ENCODE measurements around the gene MEGF6. TPM values are rescaled to one million over a fixed set of nuclear protein-coding genes. Genes with fewer than 3 reads are reported as not detected.

Gene MEGF6
- total RNA-seq, 1 donor from 2014 or later = 1.7 TPM

GRCh38 chr1:3453891-3454810 is 157.2 kb downstream of the MEGF6 start, which contains the start of gene ARHGEF16:
ARHGEF16 (plus strand) TSS chr1:3454665; CDS start chr1:3463085, 8,420 bp downstream.
- Mint-ChIP-seq H3K27ac (no peak within 1 kb of the TSS), H3K4me3 (ENCODE audit: low read depth) (no peak within 1 kb of the TSS), H3K4me1 (ENCODE audit: low read depth) (no peaks in the 10 kb centered on the region), H3K27me3 (ENCODE audit: low read depth) (peaks cover 11% of the 10 kb centered on the region), H3K36me3 (ENCODE audit: low read depth) (no peaks in the 10 kb centered on the region), H3K9me3 (no peaks in the 10 kb centered on the region)
- intact Hi-C loops (cut with micrococcal nuclease) = loop anchor here (2.0 kb wide), 1 partner anchor 31 kb away; no protein-coding TSS in a partner anchor
- DNase-seq (ENCODE audit: low spot score) = no peak

- Mint-ChIP-seq H3K36me3 (ENCODE audit: low read depth) (no peaks in the 10 kb centered on the region), H3K9me3 (no peaks in the 10 kb centered on the region), H3K27me3 (ENCODE audit: low read depth) (peaks cover 11% of the 10 kb centered on the region), H3K4me1 (ENCODE audit: low read depth) (no peaks in the 10 kb centered on the region), H3K4me3 (ENCODE audit: low read depth) (no peak overlapping the region), H3K27ac (no peak overlapping the region)
- peak; percentile 57 for DNase-seq (ENCODE audit: low spot score)
- intact Hi-C loops (cut with micrococcal nuclease) = loop anchor here (2.0 kb wide), 1 partner anchor 32 kb away; no protein-coding TSS in a partner anchor
Observed at GRCh38 chr1:3453203-3453761, 158.0 kb downstream of the MEGF6 start.

GRCh38 chr1:3452866-3453175 is 158.5 kb downstream of the MEGF6 start:
- no peak overlapping the region for H3K27ac Mint-ChIP-seq
- no peak for DNase-seq (ENCODE audit: low spot score)
- no peak overlapping the region for H3K4me3 Mint-ChIP-seq (ENCODE audit: low read depth)
- H3K36me3 Mint-ChIP-seq (ENCODE audit: low read depth) = no peaks in the 10 kb centered on the region
- no peaks in the 10 kb centered on the region for H3K9me3 Mint-ChIP-seq
- no peaks in the 10 kb centered on the region for H3K4me1 Mint-ChIP-seq (ENCODE audit: low read depth)
- H3K27me3 Mint-ChIP-seq (ENCODE audit: low read depth) = peaks cover 12% of the 10 kb centered on the region
- intact Hi-C loops (cut with micrococcal nuclease) = loop anchor here (2.0 kb wide), 1 partner anchor 32 kb away; no protein-coding TSS in a partner anchor

- Mint-ChIP-seq H3K4me3 (ENCODE audit: low read depth) (no peak overlapping the region), H3K36me3 (ENCODE audit: low read depth) (no peaks in the 10 kb centered on the region), H3K27me3 (ENCODE audit: low read depth) (peaks cover 12% of the 10 kb centered on the region), H3K27ac (no peak overlapping the region), H3K4me1 (ENCODE audit: low read depth) (no peaks in the 10 kb centered on the region), H3K9me3 (no peaks in the 10 kb centered on the region)
- intact Hi-C loops (cut with micrococcal nuclease) = loop anchor here (2.0 kb wide), 1 partner anchor 33 kb away; no protein-coding TSS in a partner anchor
- no peak for DNase-seq (ENCODE audit: low spot score)
Observed at GRCh38 chr1:3451994-3452865, 159.1 kb downstream of the MEGF6 start.

GRCh38 chr1:3450983-3451382 is 160.3 kb downstream of the MEGF6 start:
- peaks cover 12% of the 10 kb centered on the region for H3K27me3 Mint-ChIP-seq (ENCODE audit: low read depth)
- intact Hi-C loops (cut with micrococcal nuclease) = no loop called here
- no peak overlapping the region for H3K27ac Mint-ChIP-seq
- H3K4me1 Mint-ChIP-seq (ENCODE audit: low read depth) = no peaks in the 10 kb centered on the region
- no peak overlapping the region for H3K4me3 Mint-ChIP-seq (ENCODE audit: low read depth)
- H3K36me3 Mint-ChIP-seq (ENCODE audit: low read depth) = no peaks in the 10 kb centered on the region
- no peaks in the 10 kb centered on the region for H3K9me3 Mint-ChIP-seq
- DNase-seq (ENCODE audit: low spot score) = no peak

GRCh38 chr1:3450202-3450863 is 161.0 kb downstream of the MEGF6 start:
- Mint-ChIP-seq H3K4me3 (ENCODE audit: low read depth) (no peak overlapping the region), H3K27ac (no peak overlapping the region), H3K4me1 (ENCODE audit: low read depth) (no peaks in the 10 kb centered on the region)

GRCh38 chr1:3444736-3445135 is 166.6 kb downstream of the MEGF6 start:
- Mint-ChIP-seq H3K9me3 (no peaks in the 10 kb centered on the region), H3K27me3 (ENCODE audit: low read depth) (peaks cover 2% of the 10 kb centered on the region), H3K27ac (no peak overlapping the region), H3K4me3 (ENCODE audit: low read depth) (no peak overlapping the region), H3K36me3 (ENCODE audit: low read depth) (no peaks in the 10 kb centered on the region), H3K4me1 (ENCODE audit: low read depth) (no peaks in the 10 kb centered on the region)
- intact Hi-C loops (cut with micrococcal nuclease) = no loop called here
- DNase-seq (ENCODE audit: low spot score) = no peak

More at GRCh38 chr1:3450202-3450863, 161.0 kb downstream of the MEGF6 start:
- no peaks in the 10 kb centered on the region for H3K9me3 Mint-ChIP-seq
- no peaks in the 10 kb centered on the region for H3K36me3 Mint-ChIP-seq (ENCODE audit: low read depth)
- peaks cover 8% of the 10 kb centered on the region for H3K27me3 Mint-ChIP-seq (ENCODE audit: low read depth)
- intact Hi-C loops (cut with micrococcal nuclease) = no loop called here
- no peak for DNase-seq (ENCODE audit: low spot score)

- H3K4me3 Mint-ChIP-seq (ENCODE audit: low read depth) = no peak overlapping the region
- H3K36me3 Mint-ChIP-seq (ENCODE audit: low read depth) = no peaks in the 10 kb centered on the region
Observed at GRCh38 chr1:3444298-3444697, 167.0 kb downstream of the MEGF6 start.

GRCh38 chr1:3443807-3444206 is 167.5 kb downstream of the MEGF6 start:
- no peak for DNase-seq (ENCODE audit: low spot score)
- peaks cover 2% of the 10 kb centered on the region for H3K27me3 Mint-ChIP-seq (ENCODE audit: low read depth)
- no peaks in the 10 kb centered on the region for H3K36me3 Mint-ChIP-seq (ENCODE audit: low read depth)
- H3K9me3 Mint-ChIP-seq = no peaks in the 10 kb centered on the region
- no peak overlapping the region for H3K27ac Mint-ChIP-seq
- intact Hi-C loops (cut with micrococcal nuclease) = no loop called here
- H3K4me1 Mint-ChIP-seq (ENCODE audit: low read depth) = no peaks in the 10 kb centered on the region
- H3K4me3 Mint-ChIP-seq (ENCODE audit: low read depth) = no peak overlapping the region

More at GRCh38 chr1:3444298-3444697, 167.0 kb downstream of the MEGF6 start:
- peaks cover 2% of the 10 kb centered on the region for H3K27me3 Mint-ChIP-seq (ENCODE audit: low read depth)
- no peak overlapping the region for H3K27ac Mint-ChIP-seq
- no peak for DNase-seq (ENCODE audit: low spot score)
- intact Hi-C loops (cut with micrococcal nuclease) = no loop called here
- no peaks in the 10 kb centered on the region for H3K4me1 Mint-ChIP-seq (ENCODE audit: low read depth)
- no peaks in the 10 kb centered on the region for H3K9me3 Mint-ChIP-seq

- Mint-ChIP-seq H3K36me3 (ENCODE audit: low read depth) (no peaks in the 10 kb centered on the region), H3K27ac (no peak overlapping the region), H3K27me3 (ENCODE audit: low read depth) (no peaks in the 10 kb centered on the region), H3K9me3 (no peaks in the 10 kb centered on the region), H3K4me1 (ENCODE audit: low read depth) (no peaks in the 10 kb centered on the region), H3K4me3 (ENCODE audit: low read depth) (no peak overlapping the region)
- DNase-seq (ENCODE audit: low spot score) = no peak
- intact Hi-C loops (cut with micrococcal nuclease) = no loop called here
Observed at GRCh38 chr1:3442901-3443300, 168.4 kb downstream of the MEGF6 start.

GRCh38 chr1:3442331-3442730 is 169.0 kb downstream of the MEGF6 start:
- no peaks in the 10 kb centered on the region for H3K36me3 Mint-ChIP-seq (ENCODE audit: low read depth)
- intact Hi-C loops (cut with micrococcal nuclease) = no loop called here
- H3K4me3 Mint-ChIP-seq (ENCODE audit: low read depth) = no peak overlapping the region
- DNase-seq (ENCODE audit: low spot score) = no peak
- no peak overlapping the region for H3K27ac Mint-ChIP-seq
- no peaks in the 10 kb centered on the region for H3K27me3 Mint-ChIP-seq (ENCODE audit: low read depth)
- H3K9me3 Mint-ChIP-seq = no peaks in the 10 kb centered on the region
- no peaks in the 10 kb centered on the region for H3K4me1 Mint-ChIP-seq (ENCODE audit: low read depth)

- no peaks in the 10 kb centered on the region for H3K9me3 Mint-ChIP-seq
- H3K36me3 Mint-ChIP-seq (ENCODE audit: low read depth) = no peaks in the 10 kb centered on the region
- no peaks in the 10 kb centered on the region for H3K27me3 Mint-ChIP-seq (ENCODE audit: low read depth)
- no peak for DNase-seq (ENCODE audit: low spot score)
- H3K27ac Mint-ChIP-seq = no peak overlapping the region
- H3K4me3 Mint-ChIP-seq (ENCODE audit: low read depth) = no peak overlapping the region
- intact Hi-C loops (cut with micrococcal nuclease) = no loop called here
- H3K4me1 Mint-ChIP-seq (ENCODE audit: low read depth) = no peaks in the 10 kb centered on the region
Observed at GRCh38 chr1:3441880-3442279, 169.4 kb downstream of the MEGF6 start.
